ENCODE data around the gene PHB1. TPM values are rescaled to one million over a fixed set of nuclear protein-coding genes. Genes with fewer than 3 reads are reported as not detected.

Gene PHB1
- total and polyA plus RNA-seq, 2 of the 8 experiments (the other 6 are each of a cell fraction or from before 2014, with no cell fraction given) = 386 to 597 TPM

- TF ChIP-seq CHD7 (IDR thresholded peaks at IDR 0.05; ENCODE audit: insufficient replicate concordance, low read length) (no peak), KDM5A (IDR thresholded peaks at IDR 0.05; ENCODE audit: low read length) (no peak), USF2 (IDR thresholded peaks at IDR 0.05; ENCODE audit: low read length) (no peak), SP2 (IDR thresholded peaks at IDR 0.05; ENCODE audit: low read length) (no peak), SIX5 (IDR thresholded peaks at IDR 0.05; ENCODE audit: low read depth, low read length) (no peak), CHD1 (IDR thresholded peaks at IDR 0.05; ENCODE audit: low read depth, low read length) (no peak), EZH2 (IDR thresholded peaks at IDR 0.05; ENCODE audit: low read depth, low read length, severe bottlenecking) (no peak), RAD21 (IDR thresholded peaks at IDR 0.05 in 1 of 2, conservative IDR thresholded peaks at IDR 0.05 in 1 of 2; ENCODE audit: low read depth in 2 of 2, low read length in 2 of 2) (no peak), CEBPB (IDR thresholded peaks at IDR 0.05; ENCODE audit: low read depth, low read length) (no peak)
Measured at GRCh38 chr17:49359990-49360795, 54.5 kb downstream of the PHB1 start (continued).
